HG02798 (cell line): ENCODE measurements around the gene AGAP5.

Experiments
- ATAC-seq: cut with Tn5 transposase; IDR thresholded peaks from one replicate; pipeline ENCODE4 v1.9.1; 2021; ENCODE audit warnings: mild to moderate bottlenecking; ENCODE audit not compliant: unreplicated experiment, poor library complexity

Gene AGAP5

DNA sequence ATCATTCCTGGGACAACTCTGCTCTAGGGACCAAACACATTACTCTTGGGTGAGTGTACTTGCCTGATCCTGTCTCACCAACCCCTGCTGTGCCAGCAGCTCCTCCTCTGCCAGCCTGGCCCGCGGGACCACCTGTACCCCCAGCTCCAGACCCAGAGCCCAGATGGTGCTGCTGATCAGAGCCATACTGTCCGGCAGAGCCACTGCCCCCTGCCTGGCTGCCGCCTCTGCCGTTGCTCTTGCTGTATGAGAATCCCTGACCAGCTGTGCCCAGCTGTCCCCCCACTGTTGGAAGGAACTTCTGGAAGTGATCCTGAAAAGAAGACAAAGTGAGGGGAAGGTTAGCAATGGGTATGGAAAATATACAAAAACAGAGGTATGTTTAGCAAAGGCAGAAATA, 63.5 kb downstream of the AGAP5 start:
- ATAC-seq = no peak

DNA sequence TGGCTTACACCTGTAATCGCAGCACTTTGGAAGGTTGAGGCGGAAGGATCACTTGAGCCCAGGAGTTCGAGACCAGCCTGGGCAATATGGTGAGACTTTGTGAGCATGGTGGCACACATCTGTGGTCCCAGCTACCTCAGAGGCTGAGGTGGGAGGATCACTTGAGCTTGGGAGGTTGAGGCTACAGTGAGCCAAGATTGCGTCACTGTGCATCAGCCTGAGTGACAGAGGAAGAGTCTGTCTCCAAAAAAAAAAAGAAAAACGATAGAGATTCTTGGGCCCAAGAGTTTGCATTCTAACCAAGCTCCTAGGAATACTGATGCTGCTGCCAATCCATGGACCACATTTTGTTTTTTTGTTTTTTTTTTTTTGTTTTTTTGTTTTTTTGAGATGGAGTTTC, 68.7 kb downstream of the AGAP5 start:
- ATAC-seq = no peak

DNA sequence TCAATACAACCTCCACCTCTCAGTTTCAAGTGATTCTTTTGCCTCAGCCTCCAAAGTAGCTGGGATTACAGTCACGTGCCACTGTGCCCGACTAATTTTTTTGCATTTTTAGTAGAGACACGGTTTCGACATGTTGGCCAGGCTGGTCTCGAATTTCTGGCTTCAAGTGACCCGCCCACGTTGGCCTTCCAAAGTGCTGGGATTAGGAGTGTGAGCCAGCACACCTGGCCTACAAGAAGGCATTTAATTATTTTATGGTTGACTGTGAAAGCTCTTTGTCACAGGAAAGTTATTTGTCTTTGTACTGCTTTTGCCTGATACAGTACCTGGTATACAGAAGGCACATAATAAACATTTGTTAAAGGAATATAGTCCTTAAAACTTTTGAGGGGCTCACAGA, 69.5 kb downstream of the AGAP5 start:
- no peak for ATAC-seq

DNA sequence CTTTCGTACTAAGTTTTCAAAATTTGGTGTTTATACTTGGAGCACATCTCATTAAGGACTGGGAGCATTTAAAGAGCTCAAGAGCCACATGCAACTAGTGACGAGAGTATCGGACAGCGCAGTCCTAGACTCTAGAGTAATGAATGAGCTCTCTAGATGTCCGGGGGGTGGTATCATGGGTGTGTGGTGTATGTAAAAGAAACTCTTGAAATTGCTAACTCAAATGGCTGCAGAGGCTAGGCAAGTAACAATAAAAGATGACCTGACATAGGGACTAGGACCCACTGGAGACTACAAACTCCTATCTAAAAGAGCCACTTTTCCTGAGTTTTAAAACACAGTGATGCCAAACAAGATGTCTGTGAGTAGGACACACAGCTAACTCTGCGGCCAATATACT, 70.6 kb downstream of the AGAP5 start:
- ATAC-seq = no peak

DNA sequence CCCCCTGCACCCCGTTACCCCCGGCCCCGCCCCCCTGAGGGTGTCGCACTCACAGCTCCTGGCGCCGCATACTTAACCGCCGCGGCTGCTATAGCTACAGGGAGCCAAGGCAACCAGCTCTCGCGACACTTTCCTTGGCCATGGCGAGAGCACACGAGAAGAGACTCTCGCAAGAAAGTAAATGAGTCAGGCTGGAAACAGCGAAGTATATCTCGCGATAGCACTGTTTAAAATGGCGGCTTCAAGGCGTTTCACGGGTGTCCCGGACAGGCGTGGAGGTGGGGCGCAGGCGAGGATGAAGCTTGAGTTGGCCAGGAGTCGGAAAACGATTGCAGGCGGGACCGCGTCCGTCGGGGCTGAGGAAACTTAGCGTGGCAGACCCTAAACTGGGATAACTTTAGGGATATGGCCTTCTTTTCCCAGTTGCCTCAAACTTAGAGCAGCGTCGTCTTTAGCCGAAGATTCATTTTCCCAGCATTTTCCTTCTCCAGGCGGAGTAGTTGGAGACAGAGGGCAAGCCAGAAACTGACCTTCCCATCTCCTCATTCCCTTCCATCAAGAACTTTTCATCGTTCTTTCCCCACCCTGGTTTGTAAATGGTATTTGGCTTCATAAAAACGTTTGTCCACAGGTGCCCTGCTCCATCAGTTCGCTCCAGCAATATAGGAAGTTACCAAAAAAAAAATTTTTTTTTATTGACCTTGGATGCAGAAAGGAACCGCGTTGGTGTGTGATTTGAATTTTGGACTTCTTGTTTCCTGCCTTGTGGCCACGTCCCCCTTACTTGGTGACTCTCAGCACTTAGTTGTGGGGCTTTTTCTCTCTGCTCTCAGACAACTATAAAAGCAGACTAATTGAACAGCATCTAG, 71.8 kb downstream of the AGAP5 start:
- ATAC-seq = peak; percentile 97

DNA sequence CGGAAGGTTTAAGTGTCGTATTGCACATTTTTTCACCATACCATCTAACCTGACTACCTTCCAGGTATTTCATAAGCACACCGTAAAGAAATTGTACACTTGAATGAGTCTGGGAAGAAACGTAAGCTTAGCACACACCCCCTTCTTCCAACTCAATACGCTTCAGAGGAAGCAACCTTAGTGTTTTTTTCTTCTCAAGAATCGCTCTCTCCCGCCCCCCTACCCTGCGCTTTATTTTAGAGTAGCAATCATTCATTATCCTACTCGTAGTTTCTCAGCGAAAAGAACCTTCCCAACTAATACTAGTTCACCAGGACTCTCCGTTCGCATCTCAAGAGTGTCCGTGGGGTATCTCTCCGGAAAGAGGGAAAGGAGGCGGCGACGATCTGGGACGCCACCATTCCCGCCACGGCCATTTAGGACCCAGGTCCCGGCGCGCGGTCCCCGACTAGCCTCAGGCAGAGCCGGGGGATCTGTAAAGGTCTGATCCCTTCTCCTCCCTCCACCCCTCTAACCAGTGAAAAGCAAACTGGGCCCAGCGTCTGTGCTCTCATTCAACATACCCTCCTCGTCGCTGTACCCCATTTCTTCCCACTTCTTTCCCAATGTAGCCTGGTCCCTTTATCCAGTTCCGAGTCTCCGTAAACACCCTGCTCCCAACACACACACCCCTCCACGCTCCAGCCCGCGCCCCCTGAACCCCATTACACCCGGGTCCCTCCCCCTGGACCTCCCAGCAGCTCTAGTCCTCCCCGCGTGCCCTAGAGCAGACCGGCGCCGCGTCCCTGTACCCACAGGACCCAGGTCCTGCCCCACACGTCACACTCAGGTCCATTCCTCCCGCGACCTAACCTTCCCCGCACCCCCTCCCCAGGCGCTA, 72.7 kb downstream of the AGAP5 start:
- ATAC-seq = peak; percentile 46
